Measurements from ENCODE around the gene RAP1GDS1. TPM values are rescaled to one million over a fixed set of nuclear protein-coding genes. Genes with fewer than 3 reads are reported as not detected.
A peak's percentile ranks its signal among the peaks of the same experiment; 100 is the strongest.

Gene RAP1GDS1
- total and polyA plus RNA-seq, 8 donors = 30.7 to 49.1 (median 35.3) TPM

GRCh38 chr4:98434816-98435215 is 173.6 kb downstream of the RAP1GDS1 start:
- Histone ChIP-seq H3K27ac (no peak overlapping the region), H3K4me1 (peaks cover 0 to 5% of the 10 kb centered on the region in 2 donors), H3K9me3 (no peaks in the 10 kb centered on the region), H3K4me3 (no peak overlapping the region), H3K27me3 (no peaks in the 10 kb centered on the region), H3K36me3 (peaks cover 0 to 33% of the 10 kb centered on the region in 2 donors)
- ATAC-seq = no peak
- TF ChIP-seq, protein P1, sequence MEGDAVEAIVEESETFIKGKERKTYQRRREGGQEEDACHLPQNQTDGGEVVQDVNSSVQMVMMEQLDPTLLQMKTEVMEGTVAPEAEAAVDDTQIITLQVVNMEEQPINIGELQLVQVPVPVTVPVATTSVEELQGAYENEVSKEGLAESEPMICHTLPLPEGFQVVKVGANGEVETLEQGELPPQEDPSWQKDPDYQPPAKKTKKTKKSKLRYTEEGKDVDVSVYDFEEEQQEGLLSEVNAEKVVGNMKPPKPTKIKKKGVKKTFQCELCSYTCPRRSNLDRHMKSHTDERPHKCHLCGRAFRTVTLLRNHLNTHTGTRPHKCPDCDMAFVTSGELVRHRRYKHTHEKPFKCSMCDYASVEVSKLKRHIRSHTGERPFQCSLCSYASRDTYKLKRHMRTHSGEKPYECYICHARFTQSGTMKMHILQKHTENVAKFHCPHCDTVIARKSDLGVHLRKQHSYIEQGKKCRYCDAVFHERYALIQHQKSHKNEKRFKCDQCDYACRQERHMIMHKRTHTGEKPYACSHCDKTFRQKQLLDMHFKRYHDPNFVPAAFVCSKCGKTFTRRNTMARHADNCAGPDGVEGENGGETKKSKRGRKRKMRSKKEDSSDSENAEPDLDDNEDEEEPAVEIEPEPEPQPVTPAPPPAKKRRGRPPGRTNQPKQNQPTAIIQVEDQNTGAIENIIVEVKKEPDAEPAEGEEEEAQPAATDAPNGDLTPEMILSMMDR (IDR thresholded peaks at IDR 0.05) = no peak
- no peak for DNase-seq
- intact Hi-C loops (cut with DNase I) = no loop called here

DNA sequence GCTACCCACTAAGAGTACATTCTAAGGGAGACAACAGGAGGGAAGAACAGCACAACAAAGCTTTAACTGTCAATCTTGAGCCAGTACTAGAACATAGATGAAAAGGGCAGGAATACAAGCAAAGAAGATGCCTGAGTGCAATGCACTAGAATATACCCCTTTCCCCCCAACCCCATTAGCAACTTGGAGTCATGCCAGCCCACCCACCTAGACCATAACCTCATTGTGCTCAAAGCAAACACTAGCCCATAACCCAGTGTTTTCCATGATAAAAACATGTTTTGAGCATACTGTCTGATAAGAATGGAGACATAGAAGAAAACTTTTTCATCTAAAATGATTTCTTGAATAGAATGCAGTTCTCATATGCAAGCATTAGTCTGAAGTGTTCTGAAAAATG is 183.2 kb downstream of the RAP1GDS1 start:
- no peak for DNase-seq
- Histone ChIP-seq H3K27ac (no peak overlapping the region), H3K27me3 (no peaks in the 10 kb centered on the region), H3K36me3 (peaks cover 0 to 25% of the 10 kb centered on the region in 2 donors), H3K9me3 (no peaks in the 10 kb centered on the region), H3K4me3 (no peak overlapping the region), H3K4me1 (peaks cover 5 to 30% of the 10 kb centered on the region in 2 donors)
- TF ChIP-seq, protein P1 (IDR thresholded peaks at IDR 0.05) = no peak
- ATAC-seq = no peak
- intact Hi-C loops (cut with DNase I) = no loop called here

DNA sequence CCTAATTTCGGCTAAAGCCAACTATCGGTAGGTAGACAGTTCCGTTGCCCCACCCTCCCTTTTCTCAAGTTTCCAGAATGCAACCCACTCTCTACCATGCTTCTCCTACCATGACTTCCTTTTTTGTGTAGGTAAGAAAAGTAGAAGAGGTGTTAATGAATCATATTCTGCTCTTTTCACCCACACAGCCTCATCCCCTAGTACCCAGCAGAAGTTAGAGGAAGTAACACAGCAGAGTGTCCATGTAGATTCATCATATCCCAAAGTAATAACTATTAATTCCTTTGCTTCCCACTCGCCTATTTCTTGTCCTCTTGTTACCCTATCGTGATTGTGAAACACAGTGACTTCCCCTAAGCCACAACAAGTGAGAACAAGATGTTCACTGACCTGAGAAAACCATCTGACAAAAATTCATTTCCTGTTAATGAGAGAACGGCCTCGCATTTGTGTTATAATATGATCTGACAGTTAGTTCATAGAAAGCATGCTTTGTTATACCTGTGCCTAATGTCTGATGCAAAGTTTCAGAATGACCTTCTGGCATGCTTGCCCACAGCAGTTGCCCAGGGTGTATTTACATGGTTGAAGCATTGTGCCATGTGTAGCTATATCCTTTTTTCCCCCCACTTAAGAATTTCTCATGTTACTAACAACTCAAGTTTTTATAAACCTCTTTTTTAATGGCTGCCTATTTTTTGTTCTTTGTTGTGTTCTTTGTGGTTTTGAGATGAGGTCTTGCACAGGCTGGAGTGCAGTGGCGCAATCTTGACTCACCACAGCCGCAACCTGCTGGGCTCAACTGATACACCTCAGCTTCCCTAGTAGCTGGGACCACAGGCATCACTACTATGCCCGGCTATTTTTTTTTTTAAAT is 185.6 kb downstream of the RAP1GDS1 start:
- H3K36me3 ChIP-seq = peaks cover 0 to 25% of the 10 kb centered on the region in 2 donors
- intact Hi-C loops (cut with DNase I) = no loop called here
- H3K27me3 ChIP-seq = no peaks in the 10 kb centered on the region
- ATAC-seq = peak; percentile 80
- DNase-seq = peak in 1 of 4 donors; percentile 48
- no peak overlapping the region for H3K4me3 ChIP-seq
- H3K4me1 ChIP-seq = peaks cover 5 to 30% of the 10 kb centered on the region in 2 donors
- H3K27ac ChIP-seq = peak overlapping the region in 1 of 2 donors; percentile 63
- TF ChIP-seq, protein P1 (IDR thresholded peaks at IDR 0.05) = no peak
- H3K9me3 ChIP-seq = no peaks in the 10 kb centered on the region

DNA sequence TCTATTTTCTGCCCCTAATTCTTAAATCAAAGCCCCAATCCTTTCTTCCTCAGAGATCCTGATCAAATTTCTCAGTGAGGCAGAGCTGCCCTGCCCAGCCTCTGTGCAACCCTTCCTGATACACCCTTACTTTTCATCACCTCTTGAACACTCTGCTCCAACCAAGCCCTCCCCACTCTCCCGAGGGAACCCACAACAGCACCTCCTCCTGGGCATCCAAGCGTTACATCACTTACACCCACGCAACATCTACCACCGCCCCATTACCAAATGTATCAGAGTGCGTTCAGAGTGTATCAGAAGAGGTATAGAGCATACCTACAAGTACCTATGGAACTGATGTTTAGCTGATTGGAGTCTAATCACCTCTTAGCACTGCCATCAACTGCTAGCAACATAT is 186.5 kb downstream of the RAP1GDS1 start:
- ATAC-seq (peak; percentile 25), DNase-seq (no peak)
- intact Hi-C loops (cut with DNase I) = no loop called here
- no peak overlapping the region for H3K4me3 ChIP-seq
- peaks cover 0 to 16% of the 10 kb centered on the region in 2 donors for H3K36me3 ChIP-seq
- H3K9me3 ChIP-seq = peaks cover 0 to 4% of the 10 kb centered on the region in 2 donors
- H3K27me3 ChIP-seq = no peaks in the 10 kb centered on the region
- TF ChIP-seq, protein P1 (IDR thresholded peaks at IDR 0.05) = no peak
- H3K27ac ChIP-seq = peak overlapping the region in 1 of 2 donors; percentile 63
- H3K4me1 ChIP-seq = peaks cover 5 to 30% of the 10 kb centered on the region in 2 donors

DNA sequence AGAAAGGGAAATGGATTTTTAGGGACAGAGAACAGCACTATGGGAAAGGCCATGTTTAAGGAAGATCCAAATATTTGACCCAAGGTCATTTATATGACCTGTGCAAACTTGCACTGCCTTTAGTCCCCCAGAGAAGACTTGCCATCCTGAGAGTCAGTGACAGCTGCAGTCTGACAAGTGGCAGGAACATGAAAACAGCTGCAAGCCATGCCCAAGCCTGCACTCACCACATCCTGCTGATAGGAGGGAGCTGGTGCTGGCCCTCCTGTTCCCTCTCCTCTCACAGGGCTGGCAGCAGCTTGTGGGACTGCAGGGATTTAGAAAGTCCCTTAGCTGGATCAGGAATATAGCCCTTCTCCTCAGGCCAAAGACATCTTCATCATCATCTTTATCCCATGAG is 187.7 kb downstream of the RAP1GDS1 start:
- no peak overlapping the region for H3K4me3 ChIP-seq
- intact Hi-C loops (cut with DNase I) = no loop called here
- ATAC-seq (no peak), DNase-seq (no peak)
- no peaks in the 10 kb centered on the region for H3K27me3 ChIP-seq
- H3K4me1 ChIP-seq = peaks cover 5 to 30% of the 10 kb centered on the region in 2 donors
- H3K27ac ChIP-seq = no peak overlapping the region
- peaks cover 0 to 4% of the 10 kb centered on the region in 2 donors for H3K9me3 ChIP-seq
- TF ChIP-seq, protein P1 (IDR thresholded peaks at IDR 0.05) = no peak
- H3K36me3 ChIP-seq = peaks cover 0 to 7% of the 10 kb centered on the region in 2 donors
